CD8-positive, alpha-beta memory T cell (primary cell): ENCODE data around the gene ME3. TPM values are rescaled to one million over a fixed set of nuclear protein-coding genes. Genes with fewer than 3 reads are reported as not detected.

Source experiments
- CTCF ChIA-PET: fragments of 350-600 bp; sonication (Branson Sonifier 250); formaldehyde crosslinking; loops from one replicate; lab custom pipeline; 2021; ENCODE audit warnings: antibody characterized with exemption; lab: Charles Lee
- POLR2A ChIA-PET: fragments of 350-600 bp; sonication (Branson Sonifier 250); formaldehyde crosslinking; loops from one replicate; lab custom pipeline; 2021; ENCODE audit warnings: antibody characterized with exemption; lab: Charles Lee
- DNase-seq, 5 donors: peaks; one replicate each; pipeline versions ENCODE4 v3.0.0 to v3.0.0-alpha.2; 2020 to 2022; ENCODE audit warnings: mixed read lengths in 1 of 5
- H3K27ac ChIP-seq: one replicate; pipeline ENCODE4 v1.7.0; 2013; ENCODE audit warnings: low read depth, mild to moderate bottlenecking, low read length, moderate library complexity
- H3K27me3 ChIP-seq: 2 replicates; pipeline ENCODE4 v1.7.0; 2013; ENCODE audit warnings: low read length, mild to moderate bottlenecking; ENCODE audit not compliant: insufficient read depth, poor library complexity, severe bottlenecking
- H3K36me3 ChIP-seq: 2 replicates; pipeline ENCODE4 v1.7.0; 2013; ENCODE audit warnings: mild to moderate bottlenecking, low read length, moderate library complexity; ENCODE audit not compliant: insufficient read depth
- H3K4me1 ChIP-seq: 2 replicates; pipeline ENCODE4 v1.7.0; 2013; ENCODE audit warnings: mild to moderate bottlenecking, low read length, moderate library complexity; ENCODE audit not compliant: insufficient read depth
- H3K4me3 ChIP-seq: 2 replicates; pipeline ENCODE4 v1.7.0; 2013; ENCODE audit warnings: mild to moderate bottlenecking, low read length
- H3K9me3 ChIP-seq: 2 replicates; pipeline ENCODE4 v1.7.0; 2013; ENCODE audit warnings: mild to moderate bottlenecking, low read length
- H3K27ac Mint-ChIP-seq, 8 donors: one replicate each; pipeline ENCODE4 v1.8.0; 2020 to 2021; ENCODE audit warnings: mixed read lengths in 8 of 8, mild to moderate bottlenecking in 6 of 8, inconsistent platforms in 3 of 8, moderate library complexity in 3 of 8
- H3K27me3 Mint-ChIP-seq, 2 donors: one replicate each; pipeline ENCODE4 v1.8.0; 2020 to 2021; ENCODE audit warnings: mixed read lengths in 2 of 2, mild to moderate bottlenecking in 1 of 2, moderate library complexity in 1 of 2
- H3K36me3 Mint-ChIP-seq, 3 donors: one replicate each; pipeline ENCODE4 v1.8.0; 2020 to 2021; ENCODE audit warnings: mixed read lengths in 3 of 3, inconsistent platforms in 1 of 3, mild to moderate bottlenecking in 1 of 3
- H3K4me1 Mint-ChIP-seq, 3 donors: one replicate each; pipeline ENCODE4 v1.8.0; 2020 to 2021; ENCODE audit warnings: mixed read lengths in 3 of 3, inconsistent platforms in 1 of 3, mild to moderate bottlenecking in 1 of 3
- H3K4me3 Mint-ChIP-seq, 7 donors: one replicate each; pipeline ENCODE4 v1.8.0; 2020 to 2021; ENCODE audit warnings: mixed read lengths in 7 of 7, mild to moderate bottlenecking in 6 of 7, moderate library complexity in 4 of 7, inconsistent platforms in 2 of 7
- H3K9me3 Mint-ChIP-seq, 5 donors: one replicate each; pipeline ENCODE4 v1.8.0; 2020 to 2022; ENCODE audit warnings: mixed read lengths in 5 of 5, mild to moderate bottlenecking in 3 of 5, moderate library complexity in 2 of 5, inconsistent platforms in 1 of 5
- polyA plus RNA-seq: library from polyadenylated mRNA; unstranded; fragments of 300-500 nt; fragmentation: Illumina TruSeq; gene quantifications from one replicate; pipeline ENCODE4 v1.2.3, GENCODE V29; 2021
- total RNA-seq, 2 experiments: library from RNA; stranded (reverse); gene quantifications; one replicate each; pipeline ENCODE4 v1.2.3, GENCODE V29; 2021

Gene ME3
- total and polyA plus RNA-seq, 3 experiments from 2014 or later = 1.0 to 1.3 TPM; not detected in 1

- Histone ChIP-seq H3K36me3 (no peaks in the 10 kb centered on the region), H3K4me3 (no peak overlapping the region), H3K27me3 (no peaks in the 10 kb centered on the region), H3K9me3 (no peaks in the 10 kb centered on the region), H3K4me1 (no peaks in the 10 kb centered on the region), H3K27ac (no peak overlapping the region)
- ChIA-PET POLR2A (no interaction called here), CTCF (no interaction called here)
- no peaks in the 10 kb centered on the region for H3K4me1 Mint-ChIP-seq
- H3K4me3 Mint-ChIP-seq = no peak overlapping the region
- no peaks in the 10 kb centered on the region for H3K27me3 Mint-ChIP-seq
- no peak for DNase-seq
- H3K9me3 Mint-ChIP-seq = no peaks in the 10 kb centered on the region
- peaks cover 0 to 3% (median 0%) of the 10 kb centered on the region in 3 donors for H3K36me3 Mint-ChIP-seq
- no peak overlapping the region for H3K27ac Mint-ChIP-seq
Observed at GRCh38 chr11:86416494-86416893, 255.9 kb downstream of the ME3 start.

- Mint-ChIP-seq H3K36me3 (peaks cover 0 to 3% (median 0%) of the 10 kb centered on the region in 3 donors), H3K9me3 (no peaks in the 10 kb centered on the region), H3K27me3 (no peaks in the 10 kb centered on the region), H3K4me3 (no peak overlapping the region), H3K4me1 (no peaks in the 10 kb centered on the region), H3K27ac (no peak overlapping the region)
- ChIA-PET POLR2A (no interaction called here), CTCF (interaction anchor here (0.6 kb wide), 1 partner anchor 42 kb away, joined by 3 read pairs; no protein-coding TSS in a partner anchor)
- no peak overlapping the region for H3K4me3 ChIP-seq
- no peaks in the 10 kb centered on the region for H3K27me3 ChIP-seq
- no peaks in the 10 kb centered on the region for H3K4me1 ChIP-seq
- H3K27ac ChIP-seq = no peak overlapping the region
- H3K9me3 ChIP-seq = no peaks in the 10 kb centered on the region
- DNase-seq = no peak
- no peaks in the 10 kb centered on the region for H3K36me3 ChIP-seq
Observed at GRCh38 chr11:86415026-86415425, 257.4 kb downstream of the ME3 start.

GRCh38 chr11:86414032-86414431, 258.4 kb downstream of the ME3 start:
- Histone ChIP-seq H3K9me3 (no peaks in the 10 kb centered on the region), H3K4me3 (no peak overlapping the region), H3K36me3 (no peaks in the 10 kb centered on the region), H3K27me3 (no peaks in the 10 kb centered on the region), H3K4me1 (no peaks in the 10 kb centered on the region), H3K27ac (no peak overlapping the region)
- CTCF ChIA-PET = no interaction called here
- no peaks in the 10 kb centered on the region for H3K27me3 Mint-ChIP-seq
- no peak for DNase-seq
- H3K4me1 Mint-ChIP-seq = no peaks in the 10 kb centered on the region
- peaks cover 0 to 3% (median 0%) of the 10 kb centered on the region in 3 donors for H3K36me3 Mint-ChIP-seq
- no peak overlapping the region for H3K4me3 Mint-ChIP-seq
- POLR2A ChIA-PET = no interaction called here
- H3K27ac Mint-ChIP-seq = no peak overlapping the region
- no peaks in the 10 kb centered on the region for H3K9me3 Mint-ChIP-seq

- Histone ChIP-seq H3K4me3 (no peak overlapping the region), H3K9me3 (no peaks in the 10 kb centered on the region), H3K27ac (no peak overlapping the region), H3K36me3 (no peaks in the 10 kb centered on the region), H3K27me3 (no peaks in the 10 kb centered on the region), H3K4me1 (no peaks in the 10 kb centered on the region)
- H3K36me3 Mint-ChIP-seq = peaks cover 0 to 5% (median 0%) of the 10 kb centered on the region in 3 donors
- POLR2A ChIA-PET = no interaction called here
- H3K27me3 Mint-ChIP-seq = peaks cover 0 to 2% of the 10 kb centered on the region in 2 donors
- H3K4me3 Mint-ChIP-seq = no peak overlapping the region
- no peaks in the 10 kb centered on the region for H3K9me3 Mint-ChIP-seq
- no peak overlapping the region for H3K27ac Mint-ChIP-seq
- CTCF ChIA-PET = no interaction called here
- H3K4me1 Mint-ChIP-seq = no peaks in the 10 kb centered on the region
- DNase-seq = no peak
Observed at GRCh38 chr11:86408845-86409244, 263.6 kb downstream of the ME3 start.

GRCh38 chr11:86403458-86403857, 269.0 kb downstream of the ME3 start:
- no peak overlapping the region for H3K27ac Mint-ChIP-seq
- no peaks in the 10 kb centered on the region for H3K4me1 ChIP-seq
- peaks cover 0 to 2% of the 10 kb centered on the region in 2 donors for H3K27me3 Mint-ChIP-seq
- no peaks in the 10 kb centered on the region for H3K27me3 ChIP-seq
- CTCF ChIA-PET = no interaction called here
- H3K27ac ChIP-seq = no peak overlapping the region
- no peaks in the 10 kb centered on the region for H3K9me3 Mint-ChIP-seq
- no peaks in the 10 kb centered on the region for H3K36me3 ChIP-seq
- POLR2A ChIA-PET = no interaction called here
- H3K4me3 ChIP-seq = no peak overlapping the region
- H3K4me1 Mint-ChIP-seq = no peaks in the 10 kb centered on the region
- DNase-seq = no peak
- H3K36me3 Mint-ChIP-seq = peaks cover 0 to 7% (median 3%) of the 10 kb centered on the region in 3 donors
- no peaks in the 10 kb centered on the region for H3K9me3 ChIP-seq
- H3K4me3 Mint-ChIP-seq = no peak overlapping the region

GRCh38 chr11:86398106-86398505, 274.3 kb downstream of the ME3 start:
- Mint-ChIP-seq H3K9me3 (no peaks in the 10 kb centered on the region), H3K27me3 (no peaks in the 10 kb centered on the region), H3K27ac (peak overlapping the region in 1 of 8 donors; percentile 52), H3K4me1 (no peaks in the 10 kb centered on the region), H3K36me3 (peaks cover 0 to 8% (median 3%) of the 10 kb centered on the region in 3 donors), H3K4me3 (no peak overlapping the region)
- DNase-seq = no peak
- Histone ChIP-seq H3K9me3 (no peaks in the 10 kb centered on the region), H3K36me3 (no peaks in the 10 kb centered on the region), H3K27me3 (no peaks in the 10 kb centered on the region), H3K27ac (no peak overlapping the region), H3K4me1 (no peaks in the 10 kb centered on the region), H3K4me3 (no peak overlapping the region)
- ChIA-PET POLR2A (no interaction called here), CTCF (no interaction called here)

GRCh38 chr11:86397351-86397750, 275.1 kb downstream of the ME3 start:
- no peaks in the 10 kb centered on the region for H3K9me3 Mint-ChIP-seq
- Histone ChIP-seq H3K4me1 (no peaks in the 10 kb centered on the region), H3K27me3 (no peaks in the 10 kb centered on the region), H3K27ac (no peak overlapping the region), H3K4me3 (no peak overlapping the region), H3K9me3 (no peaks in the 10 kb centered on the region), H3K36me3 (no peaks in the 10 kb centered on the region)
- POLR2A ChIA-PET = no interaction called here
- H3K27ac Mint-ChIP-seq = no peak overlapping the region
- H3K4me1 Mint-ChIP-seq = no peaks in the 10 kb centered on the region
- no peaks in the 10 kb centered on the region for H3K27me3 Mint-ChIP-seq
- CTCF ChIA-PET = no interaction called here
- H3K4me3 Mint-ChIP-seq = no peak overlapping the region
- no peak for DNase-seq
- peaks cover 0 to 8% (median 3%) of the 10 kb centered on the region in 3 donors for H3K36me3 Mint-ChIP-seq

GRCh38 chr11:86396396-86396795, 276.0 kb downstream of the ME3 start:
- Histone ChIP-seq H3K9me3 (no peaks in the 10 kb centered on the region), H3K27me3 (no peaks in the 10 kb centered on the region), H3K27ac (no peak overlapping the region), H3K36me3 (no peaks in the 10 kb centered on the region), H3K4me3 (no peak overlapping the region), H3K4me1 (no peaks in the 10 kb centered on the region)
- Mint-ChIP-seq H3K4me1 (no peaks in the 10 kb centered on the region), H3K27me3 (no peaks in the 10 kb centered on the region), H3K36me3 (peaks cover 0 to 7% (median 3%) of the 10 kb centered on the region in 3 donors), H3K27ac (no peak overlapping the region), H3K9me3 (no peaks in the 10 kb centered on the region), H3K4me3 (no peak overlapping the region)
- no peak for DNase-seq
- CTCF ChIA-PET = no interaction called here
- POLR2A ChIA-PET = no interaction called here
